ENCODE data around the gene IFIH1.
A peak's percentile ranks its signal among the peaks of the same experiment; 100 is the strongest.

Gene IFIH1

DNA sequence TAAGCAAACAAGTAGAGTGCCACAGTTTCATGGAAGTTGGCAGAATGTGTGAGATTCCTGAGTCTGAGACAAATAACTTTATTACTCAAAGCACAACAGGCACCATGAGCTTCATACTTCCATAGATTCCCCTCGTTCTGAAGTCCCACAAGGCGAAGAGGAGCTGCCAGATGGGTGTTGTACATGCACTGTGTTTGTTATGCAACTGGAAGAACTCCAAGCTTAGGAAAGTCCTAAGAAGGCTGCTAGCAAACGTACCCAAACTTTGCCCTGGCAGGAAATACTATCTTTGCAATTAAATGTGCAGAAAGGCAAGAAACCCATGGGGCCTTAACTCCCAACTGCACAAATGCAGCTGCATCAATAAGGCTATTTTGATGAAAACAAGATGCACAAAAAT, 23.8 kb upstream of the IFIH1 start:
- TF ChIP-seq, protein P1, sequence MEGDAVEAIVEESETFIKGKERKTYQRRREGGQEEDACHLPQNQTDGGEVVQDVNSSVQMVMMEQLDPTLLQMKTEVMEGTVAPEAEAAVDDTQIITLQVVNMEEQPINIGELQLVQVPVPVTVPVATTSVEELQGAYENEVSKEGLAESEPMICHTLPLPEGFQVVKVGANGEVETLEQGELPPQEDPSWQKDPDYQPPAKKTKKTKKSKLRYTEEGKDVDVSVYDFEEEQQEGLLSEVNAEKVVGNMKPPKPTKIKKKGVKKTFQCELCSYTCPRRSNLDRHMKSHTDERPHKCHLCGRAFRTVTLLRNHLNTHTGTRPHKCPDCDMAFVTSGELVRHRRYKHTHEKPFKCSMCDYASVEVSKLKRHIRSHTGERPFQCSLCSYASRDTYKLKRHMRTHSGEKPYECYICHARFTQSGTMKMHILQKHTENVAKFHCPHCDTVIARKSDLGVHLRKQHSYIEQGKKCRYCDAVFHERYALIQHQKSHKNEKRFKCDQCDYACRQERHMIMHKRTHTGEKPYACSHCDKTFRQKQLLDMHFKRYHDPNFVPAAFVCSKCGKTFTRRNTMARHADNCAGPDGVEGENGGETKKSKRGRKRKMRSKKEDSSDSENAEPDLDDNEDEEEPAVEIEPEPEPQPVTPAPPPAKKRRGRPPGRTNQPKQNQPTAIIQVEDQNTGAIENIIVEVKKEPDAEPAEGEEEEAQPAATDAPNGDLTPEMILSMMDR (IDR thresholded peaks at IDR 0.05; ENCODE audit: low read depth, low read length, missing control alignments), result no peak

DNA sequence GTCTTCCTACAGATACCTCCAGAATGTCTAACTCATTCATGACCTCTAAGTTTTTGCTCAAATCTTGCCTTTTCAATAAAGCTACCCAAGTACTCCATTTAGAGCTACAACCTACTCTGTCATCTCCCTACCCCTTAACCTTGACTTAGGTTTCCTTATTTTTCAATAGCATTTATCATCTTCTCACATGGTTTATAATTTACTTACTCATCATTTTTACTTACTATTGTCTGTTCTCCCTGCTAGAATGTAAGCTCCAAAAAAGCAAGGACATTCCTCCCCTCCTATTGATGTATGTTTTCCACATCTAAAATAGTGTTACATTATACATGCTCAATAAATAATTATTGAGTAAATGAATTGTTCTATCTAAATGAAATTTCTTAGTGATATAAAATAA, 22.3 kb upstream of the IFIH1 start:
- TF ChIP-seq, protein P1 (IDR thresholded peaks at IDR 0.05; ENCODE audit: low read depth, low read length, missing control alignments), result no peak

More for the DNA sequence above, 23.8 kb upstream of the IFIH1 start:
- no peak overlapping the region for H3K4me3 ChIP-seq (ENCODE audit: low read depth, low read length)
- no peak for DNase-seq (ENCODE audit: low read depth)

DNA sequence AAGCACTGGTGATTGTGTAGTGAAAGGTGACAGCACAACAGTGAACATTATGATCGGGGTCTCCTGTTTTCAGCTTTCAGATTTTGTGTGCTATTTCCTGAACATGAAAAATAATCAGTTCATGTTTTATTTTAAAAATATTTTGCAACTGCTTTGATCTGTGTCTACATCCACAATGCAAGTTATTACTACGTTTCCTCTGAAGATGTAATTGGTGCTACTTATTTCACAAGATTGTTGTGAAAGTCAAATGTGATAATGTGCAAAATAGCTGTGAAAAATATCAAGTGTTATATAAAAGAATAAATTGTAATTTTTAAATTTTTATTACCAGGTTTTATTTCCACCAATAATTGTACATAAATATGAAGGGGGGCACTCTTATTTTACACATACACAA, 19.4 kb upstream of the IFIH1 start:
- H3K4me3 ChIP-seq (ENCODE audit: low read depth, low read length), result no peak overlapping the region
- DNase-seq (ENCODE audit: low read depth), result no peak
- TF ChIP-seq, protein P1 (IDR thresholded peaks at IDR 0.05; ENCODE audit: low read depth, low read length, missing control alignments), result no peak

More for the DNA sequence above, 22.3 kb upstream of the IFIH1 start:
- H3K4me3 ChIP-seq (ENCODE audit: low read depth, low read length), result no peak overlapping the region
- no peak for DNase-seq (ENCODE audit: low read depth)

DNA sequence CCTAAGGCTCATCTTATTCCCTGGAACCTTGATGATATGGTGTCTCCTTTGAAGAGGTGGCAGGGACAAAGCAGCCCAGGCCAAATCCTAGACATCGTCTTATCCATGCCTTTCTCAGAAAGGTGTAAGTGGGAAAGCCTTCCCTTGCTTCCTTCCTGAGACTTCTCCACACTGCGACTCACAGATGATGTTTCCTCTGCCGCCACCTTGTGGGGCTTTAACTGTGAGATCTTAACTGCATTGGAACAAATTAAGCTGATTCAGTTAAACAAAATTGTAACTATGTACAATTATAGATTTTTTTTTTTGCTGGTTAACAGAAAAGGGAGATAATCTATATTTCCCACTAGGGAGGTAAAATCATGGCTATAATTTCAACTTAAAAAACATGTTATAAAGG, 15.5 kb upstream of the IFIH1 start:
- no peak for DNase-seq (ENCODE audit: low read depth)
- TF ChIP-seq, protein P1 (IDR thresholded peaks at IDR 0.05; ENCODE audit: low read depth, low read length, missing control alignments), result peak; percentile 45
- H3K4me3 ChIP-seq (ENCODE audit: low read depth, low read length), result no peak overlapping the region

GRCh38 chr2:162330881-162331280, 12.4 kb upstream of the IFIH1 start:
- no peak overlapping the region for H3K4me3 ChIP-seq (ENCODE audit: low read depth, low read length)
- TF ChIP-seq, protein P1 (IDR thresholded peaks at IDR 0.05; ENCODE audit: low read depth, low read length, missing control alignments), result no peak
- no peak for DNase-seq (ENCODE audit: low read depth)

DNA sequence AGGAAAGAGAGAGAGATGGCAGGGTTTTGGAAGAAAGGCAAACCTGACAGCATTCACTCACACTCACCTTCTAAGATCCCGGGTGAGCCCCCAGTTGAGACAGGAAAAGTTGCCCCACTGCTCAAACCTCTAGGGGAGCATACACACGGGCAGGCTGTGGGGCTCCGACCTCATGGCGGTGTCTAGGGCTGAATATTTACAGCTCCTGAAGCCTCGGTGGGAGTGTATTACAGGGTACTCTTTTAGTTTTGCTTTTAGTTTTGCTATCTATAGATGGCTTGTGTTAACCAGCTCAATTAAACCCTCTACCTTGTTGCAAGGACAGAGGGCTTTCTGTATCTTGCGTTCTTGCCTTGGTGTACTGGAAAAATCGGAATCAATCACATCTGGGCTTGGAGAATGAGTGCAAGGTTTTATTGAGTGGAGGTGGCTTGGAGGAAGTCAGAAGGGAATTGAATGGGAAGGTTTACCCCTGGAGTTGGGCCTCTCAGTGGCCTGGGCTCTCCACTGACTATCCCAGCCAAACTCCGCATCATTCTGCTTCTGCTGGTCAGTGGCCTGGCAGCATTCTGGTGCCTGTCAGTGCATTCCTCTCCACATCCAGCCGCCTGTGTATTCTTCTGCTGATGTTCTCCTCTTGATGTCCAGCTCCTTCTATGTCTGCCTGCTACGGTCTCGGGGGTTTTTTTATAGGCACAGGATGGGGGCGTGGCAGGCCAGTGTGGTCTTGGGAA, 10.1 kb upstream of the IFIH1 start:
- TF ChIP-seq, protein P1 (IDR thresholded peaks at IDR 0.05; ENCODE audit: low read depth, low read length, missing control alignments), result no peak
- H3K4me3 ChIP-seq (ENCODE audit: low read depth, low read length), result peak overlapping the region; percentile 48
- no peak for DNase-seq (ENCODE audit: low read depth)

- TF ChIP-seq, protein P1 (IDR thresholded peaks at IDR 0.05; ENCODE audit: low read depth, low read length, missing control alignments), result no peak
- H3K4me3 ChIP-seq (ENCODE audit: low read depth, low read length), result no peak overlapping the region; the same call in 1 of the 2 replicates
- no peak for DNase-seq (ENCODE audit: low read depth)
These were observed 9.3 kb upstream of the IFIH1 start for GRCh38 chr2:162327806-162328205.
